H9 (cell line): ENCODE data around the gene NR5A1. TPM values are rescaled to one million over a fixed set of nuclear protein-coding genes. Genes with fewer than 3 reads are reported as not detected.

ENCODE experiments used
- DNase-seq: peaks from one replicate; pipeline ENCODE4 v3.0.0-alpha.2; 2017
- H2AFZ ChIP-seq: one replicate; pipeline ENCODE4 v1.6.1; 2013; ENCODE audit warnings: mild to moderate bottlenecking, low read length, control low read depth, moderate library complexity
- H2AK5ac ChIP-seq: 2 replicates; pipeline ENCODE4 v1.6.1; 2013; ENCODE audit warnings: low read length, control low read depth, mixed read lengths; ENCODE audit not compliant: insufficient read length
- H2BK120ac ChIP-seq: one replicate; pipeline ENCODE4 v1.6.1; 2013; ENCODE audit warnings: low read depth, mild to moderate bottlenecking, low read length, control low read depth, inconsistent platforms; ENCODE audit not compliant: poor library complexity, severe bottlenecking
- H2BK12ac ChIP-seq: 2 replicates; pipeline ENCODE4 v1.6.1; 2013; ENCODE audit warnings: low read length, control low read depth, mixed read lengths, low read depth; ENCODE audit not compliant: insufficient read length
- H2BK15ac ChIP-seq: 2 replicates; pipeline ENCODE4 v1.6.1; 2013; ENCODE audit warnings: low read depth, low read length, control low read depth
- H2BK20ac ChIP-seq: one replicate; pipeline ENCODE4 v1.6.1; 2013; ENCODE audit warnings: low read depth, mild to moderate bottlenecking, low read length, control low read depth, inconsistent platforms; ENCODE audit not compliant: poor library complexity, severe bottlenecking
- H2BK5ac ChIP-seq: 2 replicates; pipeline ENCODE4 v1.6.1; 2013; ENCODE audit warnings: low read length, control low read depth, mixed read lengths; ENCODE audit not compliant: insufficient read length
- H3K14ac ChIP-seq: 2 replicates; pipeline ENCODE4 v1.6.1; 2013; ENCODE audit warnings: low read length, control low read depth; ENCODE audit not compliant: insufficient read depth
- H3K18ac ChIP-seq: 2 replicates; pipeline ENCODE4 v1.6.1; 2013; ENCODE audit warnings: low read depth, mild to moderate bottlenecking, mixed read lengths, low read length, control low read depth; ENCODE audit not compliant: insufficient read length
- H3K23ac ChIP-seq: 2 replicates; pipeline ENCODE4 v1.6.1; 2013; ENCODE audit warnings: low read length, control low read depth, mixed read lengths, low read depth; ENCODE audit not compliant: insufficient read length
- H3K23me2 ChIP-seq: 2 replicates; pipeline ENCODE4 v1.6.1; 2013; ENCODE audit warnings: low read depth, mild to moderate bottlenecking, mixed read lengths, low read length, control low read depth; ENCODE audit not compliant: insufficient read length, poor library complexity, severe bottlenecking
- H3K27ac ChIP-seq: 2 replicates; pipeline ENCODE4 v1.5.1; 2013; ENCODE audit warnings: low read length, control low read depth, mixed read lengths, low read depth; ENCODE audit not compliant: insufficient read length
- H3K27me3 ChIP-seq: 2 replicates; pipeline ENCODE4 v1.6.1; 2013; ENCODE audit warnings: low read length, control low read depth, inconsistent platforms; ENCODE audit not compliant: insufficient read depth
- H3K4ac ChIP-seq: 2 replicates; pipeline ENCODE4 v1.6.1; 2013; ENCODE audit warnings: low read depth, mild to moderate bottlenecking, control low read depth, inconsistent platforms, low read length, moderate library complexity
- H3K4me1 ChIP-seq: 2 replicates; pipeline ENCODE4 v1.6.1; 2013; ENCODE audit warnings: low read length, control low read depth, inconsistent platforms; ENCODE audit not compliant: insufficient read depth
- H3K4me2 ChIP-seq: 2 replicates; pipeline ENCODE4 v1.6.1; 2013; ENCODE audit warnings: low read length, control low read depth, mixed read lengths; ENCODE audit not compliant: insufficient read length, insufficient read depth
- H3K56ac ChIP-seq: 2 replicates; pipeline ENCODE4 v1.6.1; 2013; ENCODE audit warnings: low read depth, mild to moderate bottlenecking, mixed read lengths, low read length, control low read depth; ENCODE audit not compliant: insufficient read length
- H3K79me1 ChIP-seq: 2 replicates; pipeline ENCODE4 v1.6.1; 2013; ENCODE audit warnings: low read depth, mild to moderate bottlenecking, moderate library complexity, low read length, control low read depth, inconsistent platforms; ENCODE audit not compliant: insufficient read depth, poor library complexity, severe bottlenecking
- H3K79me2 ChIP-seq: 2 replicates; pipeline ENCODE4 v1.6.1; 2013; ENCODE audit warnings: low read length, control low read depth, inconsistent platforms; ENCODE audit not compliant: insufficient read depth
- H3K9ac ChIP-seq: 2 replicates; pipeline ENCODE4 v1.6.1; 2013; ENCODE audit warnings: low read length, control low read depth, mixed read lengths; ENCODE audit not compliant: insufficient read length; ENCODE audit errors: extremely low read depth
- H3K9me3 ChIP-seq: one replicate; pipeline ENCODE4 v1.6.1; 2013; ENCODE audit warnings: low read depth, low read length, inconsistent platforms; ENCODE audit not compliant: control insufficient read depth
- H3T11ph ChIP-seq: one replicate; pipeline ENCODE4 v1.6.1; 2013; ENCODE audit warnings: mild to moderate bottlenecking, low read length, control low read depth, inconsistent platforms
- H4K20me1 ChIP-seq: one replicate; pipeline ENCODE4 v1.6.1; 2013; ENCODE audit not compliant: control insufficient read depth, insufficient read length, insufficient read depth
- H4K5ac ChIP-seq: 2 replicates; pipeline ENCODE4 v1.6.1; 2013; ENCODE audit warnings: low read depth, mild to moderate bottlenecking, mixed read lengths, low read length, control low read depth; ENCODE audit not compliant: insufficient read length
- H4K8ac ChIP-seq: replicated peaks from 2 replicates; pipeline ENCODE4 v1.6.1; 2013; ENCODE audit warnings: low read length, control low read depth, mixed read lengths, low read depth; ENCODE audit not compliant: insufficient read length
- H4K91ac ChIP-seq: 2 replicates; pipeline ENCODE4 v1.6.1; 2013; ENCODE audit warnings: low read depth, mild to moderate bottlenecking, moderate library complexity, mixed read lengths, low read length, control low read depth; ENCODE audit not compliant: insufficient read length
- H3K27ac Mint-ChIP-seq, 3 experiments: 2 replicates in 2 of 3; 3 replicates in 1 of 3; pipeline ENCODE4 v1.8.0; 2020 to 2021; ENCODE audit warnings: mixed read lengths in 3 of 3, mild to moderate bottlenecking in 1 of 3, moderate library complexity in 1 of 3
- H3K27me3 Mint-ChIP-seq: 2 replicates; pipeline ENCODE4 v1.8.0; 2021; ENCODE audit warnings: low read depth, mild to moderate bottlenecking, moderate library complexity, mixed read lengths
- H3K36me3 Mint-ChIP-seq, 3 experiments: 2 replicates in 2 of 3; 3 replicates in 1 of 3; pipeline ENCODE4 v1.8.0; 2020 to 2021; ENCODE audit warnings: low read depth in 3 of 3, mixed read lengths in 3 of 3; ENCODE audit not compliant: insufficient read depth in 1 of 3
- H3K4me1 Mint-ChIP-seq, 2 experiments: 2 replicates each; pipeline ENCODE4 v1.8.0; 2020; ENCODE audit warnings: mixed read lengths in 2 of 2
- H3K4me3 Mint-ChIP-seq, 2 experiments: 2 replicates in 1 of 2; 3 replicates in 1 of 2; pipeline ENCODE4 v1.8.0; 2020 to 2021; ENCODE audit warnings: mild to moderate bottlenecking in 2 of 2, mixed read lengths in 2 of 2, moderate library complexity in 1 of 2
- H3K9me3 Mint-ChIP-seq, 2 experiments: 2 replicates in 1 of 2; 3 replicates in 1 of 2; pipeline ENCODE4 v1.8.0; 2020; ENCODE audit warnings: mild to moderate bottlenecking in 2 of 2, mixed read lengths in 2 of 2, moderate library complexity in 1 of 2
- CTCF ChIP-seq: fragments of 200-600 bp; sonication (generic); conservative IDR thresholded peaks from 3 replicates; pipeline ENCODE4 v1.8.0; 2021; ENCODE audit warnings: antibody characterized with exemption, mild to moderate bottlenecking
- WGBS: extraction: QIAGEN DNeasy Blood & Tissue Kit; methylation state at CpG from one replicate; pipeline ENCODE4 v1.1.7; 2013; ENCODE audit warnings: missing lambda C conversion rate, low lambda C conversion rate, mixed read lengths; ENCODE audit not compliant: insufficient read length; ENCODE audit errors: extremely low coverage; 5-methylcytosine and 5-hydroxymethylcytosine counted together
- total RNA-seq: library from RNA; stranded (reverse); gene quantifications from 2 replicates; pipeline ENCODE4 v1.2.1, GENCODE V29; 2021

The NR5A1 gene
- total RNA-seq, 1 experiment from 2014 or later = 0.37 TPM

DNA sequence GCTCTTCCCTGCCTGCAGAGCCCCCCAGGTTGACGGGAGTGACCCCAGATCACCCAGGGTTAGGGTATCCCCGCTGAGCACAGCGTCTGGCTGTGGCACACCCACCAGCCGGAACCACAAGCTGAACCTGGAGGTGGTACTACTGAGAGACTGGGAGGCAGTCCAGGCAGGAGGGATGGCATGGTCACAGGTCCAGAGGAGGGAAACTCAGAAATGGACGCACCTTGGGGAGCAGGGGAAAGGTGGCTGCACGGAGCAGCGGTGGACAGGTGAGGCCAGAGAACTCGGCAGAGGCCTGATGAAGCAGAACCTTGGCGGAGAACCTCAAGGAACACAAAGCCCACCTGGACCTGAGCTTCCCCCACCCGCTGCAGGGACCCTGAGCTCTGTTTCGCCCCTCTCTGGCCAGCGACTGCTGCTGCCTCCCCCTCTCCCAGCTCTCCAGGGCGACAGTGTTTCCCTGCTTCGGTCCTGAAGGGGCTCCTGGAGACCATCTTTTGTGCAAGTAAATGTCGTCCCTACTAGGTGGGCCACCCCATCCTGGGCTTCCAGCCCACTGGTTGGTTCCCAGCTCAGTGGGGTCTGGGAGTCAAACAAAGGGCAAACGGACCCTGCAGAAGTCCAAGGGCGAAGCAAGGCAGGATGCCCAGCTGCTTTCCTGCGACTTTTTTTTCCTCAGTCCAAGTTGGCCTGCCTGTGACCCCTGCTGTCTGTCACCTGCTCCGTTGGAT is 56.1 kb downstream of the NR5A1 start:
- Mint-ChIP-seq H3K36me3 (no peaks in the 10 kb centered on the region), H3K4me1 (peaks cover 13 to 22% of the 10 kb centered on the region in 2 experiments), H3K9me3 (no peaks in the 10 kb centered on the region), H3K4me3 (peak overlapping the region; percentile 63 to 83), H3K27ac (peak overlapping the region in 1 of 3 experiments; percentile 65; a peak in 1 of 7 replicates), H3K27me3 (peaks cover 33% of the 10 kb centered on the region)
- no peak overlapping the region for H4K5ac ChIP-seq
- H2AFZ ChIP-seq = no peak overlapping the region
- no peak overlapping the region for H2BK20ac ChIP-seq
- TF ChIP-seq CTCF = no peak
- no peak overlapping the region for H3T11ph ChIP-seq
- H4K8ac ChIP-seq = no peak overlapping the region
- no peak overlapping the region for H3K23ac ChIP-seq
- H3K9me3 ChIP-seq = no peaks in the 10 kb centered on the region
- H3K56ac ChIP-seq = no peak overlapping the region
- peaks cover 5% of the 10 kb centered on the region for H3K23me2 ChIP-seq
- no peak overlapping the region for H2BK5ac ChIP-seq
- H2BK12ac ChIP-seq = no peak overlapping the region
- no peak overlapping the region for H4K91ac ChIP-seq
- H3K27ac ChIP-seq = no peak overlapping the region
- H3K4me1 ChIP-seq = no peaks in the 10 kb centered on the region; the same call in 1 of the 2 replicates
- no peak overlapping the region for H3K9ac ChIP-seq
- H3K14ac ChIP-seq = no peak overlapping the region
- peaks cover 12% of the 10 kb centered on the region for H3K27me3 ChIP-seq
- H3K79me2 ChIP-seq = no peaks in the 10 kb centered on the region
- H3K79me1 ChIP-seq = no peaks in the 10 kb centered on the region
- H2AK5ac ChIP-seq = no peak overlapping the region
- peaks cover 2% of the 10 kb centered on the region for H4K20me1 ChIP-seq
- H3K4ac ChIP-seq = no peak overlapping the region
- no peak overlapping the region for H2BK120ac ChIP-seq
- H3K4me2 ChIP-seq = peak overlapping the region; percentile 42
- H2BK15ac ChIP-seq = no peak overlapping the region
- no CpG with 5 or more reads among the region's 19 CpGs for WGBS
- peak; percentile 36 for DNase-seq
- no peak overlapping the region for H3K18ac ChIP-seq
